ENCODE results near the gene CD99L2.

Gene CD99L2

GRCh38 chrX:150906694-150907093 lies 8.2 kb upstream of the CD99L2 start:
- Histone ChIP-seq H3K18ac (ENCODE audit: low read length) (no peak overlapping the region), H3K4me3 (ENCODE audit: low read length in 2 of 2) (no peak overlapping the region), H3K27me3 (ENCODE audit: control insufficient read depth in 3 of 3, insufficient read depth in 3 of 3, low read depth in 1 of 3, low read length in 3 of 3) (peaks cover 0 to 33% (median 0%) of the 10 kb centered on the region in 3 experiments), H2AK5ac (ENCODE audit: low read depth, low read length) (no peak overlapping the region), H3K27ac (replicated peaks; ENCODE audit: low read length) (no peak overlapping the region), H2BK15ac (ENCODE audit: low read length) (no peak overlapping the region), H2BK12ac (ENCODE audit: low read length) (no peak overlapping the region), H3K4ac (ENCODE audit: low read length) (no peak overlapping the region), H3K14ac (ENCODE audit: low read length) (no peak overlapping the region), H3K9me3 (replicated peaks in 1 of 2; ENCODE audit: control insufficient read depth in 2 of 2, insufficient read depth in 1 of 2, low read depth in 1 of 2, low read length in 2 of 2) (no peaks in the 10 kb centered on the region), H4K8ac (ENCODE audit: low read depth, low read length) (no peak overlapping the region), H2AFZ (ENCODE audit: low read length) (no peak overlapping the region), H4K91ac (ENCODE audit: low read depth, low read length, poor library complexity) (no peak overlapping the region), H3K23ac (ENCODE audit: low read depth, low read length, poor library complexity) (no peak overlapping the region), H3K4me2 (ENCODE audit: insufficient read depth, low read length, poor library complexity, severe bottlenecking) (no peak overlapping the region), H2BK120ac (ENCODE audit: low read depth, low read length) (no peak overlapping the region), H3K4me1 (ENCODE audit: control insufficient read depth in 2 of 2, insufficient read depth in 1 of 2, low read depth in 1 of 2, low read length in 2 of 2) (peaks cover 0 to 7% of the 10 kb centered on the region in 2 donors), H3K79me1 (ENCODE audit: low read depth, low read length) (no peaks in the 10 kb centered on the region), H3K36me3 (replicated peaks in 1 of 2; ENCODE audit: control insufficient read depth in 2 of 2, insufficient read depth in 2 of 2, low read length in 2 of 2) (no peaks in the 10 kb centered on the region), H3K9ac (ENCODE audit: low read depth, low read length, poor library complexity) (no peak overlapping the region), H2BK5ac (ENCODE audit: low read length) (no peak overlapping the region)
- DNase-seq (ENCODE audit: low spot score) = no peak
- WGBS, 2 donors (ENCODE audit: extremely low coverage in 2 of 2, insufficient read length in 2 of 2, insufficient replicate concordance in 1 of 2) = no CpG with 5 or more reads among the region's 6 CpGs

DNA sequence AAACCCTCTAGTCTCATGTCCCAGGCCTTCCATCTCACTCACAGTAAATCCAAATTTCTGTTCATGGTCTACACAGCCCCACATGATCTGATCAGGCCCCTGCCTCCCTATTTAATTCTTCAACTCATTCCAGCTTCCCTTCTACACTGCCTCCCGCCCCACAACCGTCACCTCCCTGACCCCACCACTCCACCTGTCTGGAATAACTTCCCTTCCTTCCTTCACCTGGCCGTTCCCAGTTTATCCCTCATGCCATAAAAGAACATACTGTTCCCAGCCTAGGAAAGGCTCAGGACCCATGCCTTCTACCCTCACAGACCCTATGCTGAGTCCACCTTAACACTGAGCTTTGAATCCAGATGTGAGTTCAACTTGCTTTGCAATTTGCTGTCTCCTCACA lies 6.8 kb upstream of the CD99L2 start:
- H4K8ac ChIP-seq (ENCODE audit: low read depth, low read length) = no peak overlapping the region
- H3K79me1 ChIP-seq (ENCODE audit: low read depth, low read length) = no peaks in the 10 kb centered on the region
- WGBS, 2 donors (ENCODE audit: extremely low coverage in 2 of 2, insufficient read length in 2 of 2, insufficient replicate concordance in 1 of 2) = no CpG with 5 or more reads among the region's 3 CpGs

GRCh38 chrX:150903110-150903508 lies 4.6 kb upstream of the CD99L2 start:
- no peak overlapping the region for H3K9ac ChIP-seq (ENCODE audit: low read depth, low read length, poor library complexity)
- H2BK15ac ChIP-seq (ENCODE audit: low read length) = no peak overlapping the region
- no peak overlapping the region for H2BK5ac ChIP-seq (ENCODE audit: low read length)
- no peak overlapping the region for H4K8ac ChIP-seq (ENCODE audit: low read depth, low read length)
- no peak overlapping the region for H3K4me3 ChIP-seq (ENCODE audit: low read length in 2 of 2)
- H3K23ac ChIP-seq (ENCODE audit: low read depth, low read length, poor library complexity) = no peak overlapping the region
- no peaks in the 10 kb centered on the region for H3K79me1 ChIP-seq (ENCODE audit: low read depth, low read length)
- H2BK12ac ChIP-seq (ENCODE audit: low read length) = no peak overlapping the region
- H3K14ac ChIP-seq (ENCODE audit: low read length) = no peak overlapping the region
- no peaks in the 10 kb centered on the region for H3K36me3 ChIP-seq (replicated peaks in 1 of 2; ENCODE audit: control insufficient read depth in 2 of 2, insufficient read depth in 2 of 2, low read length in 2 of 2)
- no peak overlapping the region for H2AFZ ChIP-seq (ENCODE audit: low read length)
- H2AK5ac ChIP-seq (ENCODE audit: low read depth, low read length) = no peak overlapping the region
- H3K4me2 ChIP-seq (ENCODE audit: insufficient read depth, low read length, poor library complexity, severe bottlenecking) = no peak overlapping the region
- no peak overlapping the region for H3K27ac ChIP-seq (replicated peaks; ENCODE audit: low read length)
- H3K4me1 ChIP-seq (ENCODE audit: control insufficient read depth in 2 of 2, insufficient read depth in 1 of 2, low read depth in 1 of 2, low read length in 2 of 2) = peaks cover 0 to 7% of the 10 kb centered on the region in 2 donors
- no peak overlapping the region for H2BK120ac ChIP-seq (ENCODE audit: low read depth, low read length)
- H3K9me3 ChIP-seq (replicated peaks in 1 of 2; ENCODE audit: control insufficient read depth in 2 of 2, insufficient read depth in 1 of 2, low read depth in 1 of 2, low read length in 2 of 2) = no peaks in the 10 kb centered on the region
- peaks cover 0 to 45% (median 6%) of the 10 kb centered on the region in 3 experiments for H3K27me3 ChIP-seq (ENCODE audit: control insufficient read depth in 3 of 3, insufficient read depth in 3 of 3, low read depth in 1 of 3, low read length in 3 of 3)
- no peak for DNase-seq (ENCODE audit: low spot score)
- no CpG with 5 or more reads among the region's 6 CpGs for WGBS, 2 donors (ENCODE audit: extremely low coverage in 2 of 2, insufficient read length in 2 of 2, insufficient replicate concordance in 1 of 2)
- no peak overlapping the region for H3K4ac ChIP-seq (ENCODE audit: low read length)
- H3K18ac ChIP-seq (ENCODE audit: low read length) = no peak overlapping the region
- no peak overlapping the region for H4K91ac ChIP-seq (ENCODE audit: low read depth, low read length, poor library complexity)

More for the DNA sequence above, 6.8 kb upstream of the CD99L2 start:
- no peak overlapping the region for H2BK12ac ChIP-seq (ENCODE audit: low read length)
- H3K27me3 ChIP-seq (ENCODE audit: control insufficient read depth in 3 of 3, insufficient read depth in 3 of 3, low read depth in 1 of 3, low read length in 3 of 3) = peaks cover 0 to 40% (median 3%) of the 10 kb centered on the region in 3 experiments
- H2BK120ac ChIP-seq (ENCODE audit: low read depth, low read length) = no peak overlapping the region
- H3K36me3 ChIP-seq (replicated peaks in 1 of 2; ENCODE audit: control insufficient read depth in 2 of 2, insufficient read depth in 2 of 2, low read length in 2 of 2) = no peaks in the 10 kb centered on the region
- no peak overlapping the region for H4K91ac ChIP-seq (ENCODE audit: low read depth, low read length, poor library complexity)
- H3K23ac ChIP-seq (ENCODE audit: low read depth, low read length, poor library complexity) = no peak overlapping the region
- H3K4ac ChIP-seq (ENCODE audit: low read length) = no peak overlapping the region
- H3K18ac ChIP-seq (ENCODE audit: low read length) = no peak overlapping the region
- H3K4me2 ChIP-seq (ENCODE audit: insufficient read depth, low read length, poor library complexity, severe bottlenecking) = no peak overlapping the region
- H3K14ac ChIP-seq (ENCODE audit: low read length) = no peak overlapping the region
- H3K27ac ChIP-seq (replicated peaks; ENCODE audit: low read length) = no peak overlapping the region
- H3K4me3 ChIP-seq (ENCODE audit: low read length in 2 of 2) = no peak overlapping the region
- H2BK15ac ChIP-seq (ENCODE audit: low read length) = no peak overlapping the region
- no peak overlapping the region for H3K9ac ChIP-seq (ENCODE audit: low read depth, low read length, poor library complexity)
- no peaks in the 10 kb centered on the region for H3K9me3 ChIP-seq (replicated peaks in 1 of 2; ENCODE audit: control insufficient read depth in 2 of 2, insufficient read depth in 1 of 2, low read depth in 1 of 2, low read length in 2 of 2)
- no peak for DNase-seq (ENCODE audit: low spot score)
- H3K4me1 ChIP-seq (ENCODE audit: control insufficient read depth in 2 of 2, insufficient read depth in 1 of 2, low read depth in 1 of 2, low read length in 2 of 2) = peaks cover 0 to 7% of the 10 kb centered on the region in 2 donors
- no peak overlapping the region for H2AK5ac ChIP-seq (ENCODE audit: low read depth, low read length)
- H2BK5ac ChIP-seq (ENCODE audit: low read length) = no peak overlapping the region
- no peak overlapping the region for H2AFZ ChIP-seq (ENCODE audit: low read length)

DNA sequence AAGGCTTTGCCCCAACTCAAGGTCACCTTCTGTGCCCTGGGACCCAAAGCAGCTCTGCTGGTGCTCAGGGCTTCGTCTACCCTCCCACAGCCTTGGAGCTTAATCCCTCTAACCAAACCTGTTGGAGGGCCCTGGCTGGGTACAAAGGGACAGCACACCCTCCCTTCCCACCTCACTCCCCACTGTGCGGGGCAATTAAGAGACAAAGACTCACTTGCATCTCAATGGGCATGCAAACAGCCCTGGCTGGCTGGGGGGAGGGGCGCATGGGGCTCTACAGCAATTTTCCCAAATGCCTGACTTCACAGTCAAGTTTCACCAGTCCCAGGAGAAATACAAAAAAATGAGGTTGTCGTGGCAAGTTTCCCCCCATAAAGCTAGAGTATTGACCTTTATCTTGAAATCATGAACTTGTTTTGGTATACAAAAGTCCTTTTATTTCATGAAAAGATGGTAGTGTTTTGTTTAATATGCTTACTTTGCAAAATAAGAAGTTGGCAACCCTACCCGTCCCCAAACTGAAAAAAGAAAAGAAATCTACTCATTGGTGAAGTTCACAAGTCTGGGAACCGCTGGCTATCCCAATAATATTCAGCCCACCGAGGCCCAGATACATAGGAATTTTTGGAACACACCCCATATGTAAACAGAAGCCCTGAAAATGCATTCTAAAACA lies 4.1 kb upstream of the CD99L2 start:
- Histone ChIP-seq H3K4me3 (ENCODE audit: low read length in 2 of 2) (no peak overlapping the region), H2BK15ac (ENCODE audit: low read length) (no peak overlapping the region), H3K18ac (ENCODE audit: low read length) (no peak overlapping the region), H2BK12ac (ENCODE audit: low read length) (no peak overlapping the region), H3K4me2 (ENCODE audit: insufficient read depth, low read length, poor library complexity, severe bottlenecking) (no peak overlapping the region), H2AK5ac (ENCODE audit: low read depth, low read length) (no peak overlapping the region), H2BK5ac (ENCODE audit: low read length) (no peak overlapping the region), H3K9me3 (replicated peaks in 1 of 2; ENCODE audit: control insufficient read depth in 2 of 2, insufficient read depth in 1 of 2, low read depth in 1 of 2, low read length in 2 of 2) (no peaks in the 10 kb centered on the region), H3K4me1 (ENCODE audit: control insufficient read depth in 2 of 2, insufficient read depth in 1 of 2, low read depth in 1 of 2, low read length in 2 of 2) (peaks cover 0 to 7% of the 10 kb centered on the region in 2 donors), H3K4ac (ENCODE audit: low read length) (no peak overlapping the region), H4K91ac (ENCODE audit: low read depth, low read length, poor library complexity) (no peak overlapping the region), H2AFZ (ENCODE audit: low read length) (no peak overlapping the region), H2BK120ac (ENCODE audit: low read depth, low read length) (no peak overlapping the region), H3K14ac (ENCODE audit: low read length) (no peak overlapping the region), H3K9ac (ENCODE audit: low read depth, low read length, poor library complexity) (no peak overlapping the region), H3K23ac (ENCODE audit: low read depth, low read length, poor library complexity) (no peak overlapping the region), H4K8ac (ENCODE audit: low read depth, low read length) (no peak overlapping the region), H3K27me3 (ENCODE audit: control insufficient read depth in 3 of 3, insufficient read depth in 3 of 3, low read depth in 1 of 3, low read length in 3 of 3) (peaks cover 0 to 45% (median 6%) of the 10 kb centered on the region in 3 experiments), H3K36me3 (replicated peaks in 1 of 2; ENCODE audit: control insufficient read depth in 2 of 2, insufficient read depth in 2 of 2, low read length in 2 of 2) (no peaks in the 10 kb centered on the region), H3K27ac (replicated peaks; ENCODE audit: low read length) (no peak overlapping the region), H3K79me1 (ENCODE audit: low read depth, low read length) (no peaks in the 10 kb centered on the region)
- DNase-seq (ENCODE audit: low spot score) = no peak
- no CpG with 5 or more reads among the region's 7 CpGs for WGBS, 2 donors (ENCODE audit: extremely low coverage in 2 of 2, insufficient read length in 2 of 2, insufficient replicate concordance in 1 of 2)

All from neuronal stem cell (in vitro differentiated cells).